NOMO-1 treated with dmso at 0.1 percent for 144 hours (cell line): ENCODE data around the gene LKAAEAR1.

Experiments
- DNase-seq: peaks from one replicate; lab custom pipeline; 2025; ENCODE audit not compliant: unreplicated experiment; lab: John Stamatoyannopoulos, UW

The LKAAEAR1 gene

DNA sequence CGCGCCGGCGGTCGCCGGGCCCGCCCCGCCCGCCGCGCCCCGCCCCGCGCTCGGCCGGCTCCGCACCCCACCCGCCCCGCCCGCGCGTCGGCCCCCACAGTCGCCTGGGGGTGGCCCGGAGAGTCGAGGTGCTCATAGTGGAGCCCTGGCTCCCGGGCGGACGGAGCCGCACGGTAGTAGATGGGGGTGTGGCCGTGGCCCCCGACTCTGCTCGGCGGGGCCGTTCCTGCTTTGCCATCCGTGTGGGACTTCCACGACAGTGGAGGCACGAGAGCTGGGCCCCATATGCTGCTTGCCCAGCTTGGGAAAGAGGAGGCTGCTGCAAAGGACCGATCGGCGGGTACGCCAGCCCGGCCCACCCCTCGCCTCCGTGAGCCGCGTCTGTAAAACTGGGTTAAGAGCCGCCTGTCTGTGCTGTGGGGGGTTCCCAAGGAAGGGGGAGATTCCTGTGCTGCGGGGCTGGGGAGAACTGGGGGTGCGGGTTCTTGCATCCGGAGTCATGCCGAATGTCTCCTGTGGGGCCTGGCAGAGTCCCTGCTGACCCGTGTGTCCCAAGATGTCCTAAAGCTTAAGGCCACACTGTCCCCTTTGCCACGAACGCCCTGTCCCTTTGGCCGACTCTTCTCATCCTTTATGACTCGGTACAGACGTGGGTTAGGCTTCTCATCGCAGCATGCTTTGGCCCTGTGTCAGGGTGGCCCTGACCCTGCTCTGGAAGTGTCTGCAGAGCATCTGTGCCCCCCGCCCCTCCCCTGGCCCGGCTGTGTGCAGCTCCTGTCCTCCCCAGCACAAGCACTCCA is 4.0 kb downstream of the LKAAEAR1 start, which contains the start of gene OPRL1:
TSS of gene OPRL1 (plus strand) at position 70 of the 800 bp plus-strand sequence. CDS start 12,639 bp downstream, outside the sequence.
- no peak for DNase-seq

DNA sequence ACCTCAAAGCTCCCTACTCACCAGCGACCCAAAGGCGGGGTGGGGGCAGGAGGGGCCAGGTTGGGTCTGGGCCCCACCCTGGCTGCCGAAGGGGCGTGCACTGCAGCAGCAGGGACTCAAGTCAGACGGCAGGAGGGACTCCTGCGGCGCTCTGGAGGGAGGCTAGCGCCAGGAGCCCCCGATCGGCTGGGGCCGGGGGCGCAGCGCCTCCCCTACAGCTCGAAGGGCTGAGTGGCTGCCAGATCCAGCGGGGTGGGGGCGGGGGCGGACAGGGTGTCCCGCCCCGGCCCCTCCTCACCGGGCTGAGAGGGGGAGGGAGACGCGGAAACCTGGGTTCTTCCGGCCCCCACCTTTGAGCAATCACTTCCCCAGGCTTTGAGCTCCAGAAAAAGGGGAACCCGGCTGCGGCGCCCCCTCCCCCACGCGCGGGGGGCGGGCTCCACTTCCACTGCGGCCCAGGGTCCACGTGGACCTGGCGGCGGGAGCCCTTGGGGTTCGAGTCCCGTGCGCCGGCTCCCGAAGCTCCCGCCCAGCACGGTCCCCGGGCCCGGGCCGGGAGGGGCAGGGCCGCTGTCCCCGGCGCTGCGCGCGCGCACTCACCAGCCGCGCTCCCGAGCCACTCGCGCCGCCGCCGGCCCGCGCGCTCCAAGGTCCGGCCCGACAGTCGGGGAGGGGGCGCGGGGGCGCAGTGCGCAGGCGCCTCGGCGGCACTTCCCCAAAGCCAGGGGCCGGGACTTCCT is 4.8 kb downstream of the LKAAEAR1 start, which contains the start of gene RGS19:
TSS of gene RGS19 (minus strand) at position 246 of the 740 bp plus-strand sequence. CDS start 2,632 bp downstream, outside the sequence.
- DNase-seq: peak; percentile 96

DNA sequence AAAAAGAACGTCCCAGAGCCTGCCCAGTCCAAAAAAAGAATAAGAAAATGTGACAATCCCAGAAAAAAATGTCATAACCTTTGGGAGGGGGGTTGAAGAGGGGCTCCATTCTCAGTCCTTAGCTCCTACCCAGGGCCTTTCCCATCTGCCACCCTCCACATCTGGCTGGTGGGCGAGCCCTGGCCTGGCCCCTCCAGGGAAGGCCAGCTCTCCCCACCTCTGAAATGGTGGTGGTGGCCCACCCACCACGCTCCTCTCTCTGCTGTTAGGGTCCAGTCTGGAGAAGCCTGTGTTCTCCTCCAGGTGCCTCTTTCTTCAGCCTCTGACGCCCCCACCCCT is 5.3 kb downstream of the LKAAEAR1 start:
- DNase-seq: no peak

DNA sequence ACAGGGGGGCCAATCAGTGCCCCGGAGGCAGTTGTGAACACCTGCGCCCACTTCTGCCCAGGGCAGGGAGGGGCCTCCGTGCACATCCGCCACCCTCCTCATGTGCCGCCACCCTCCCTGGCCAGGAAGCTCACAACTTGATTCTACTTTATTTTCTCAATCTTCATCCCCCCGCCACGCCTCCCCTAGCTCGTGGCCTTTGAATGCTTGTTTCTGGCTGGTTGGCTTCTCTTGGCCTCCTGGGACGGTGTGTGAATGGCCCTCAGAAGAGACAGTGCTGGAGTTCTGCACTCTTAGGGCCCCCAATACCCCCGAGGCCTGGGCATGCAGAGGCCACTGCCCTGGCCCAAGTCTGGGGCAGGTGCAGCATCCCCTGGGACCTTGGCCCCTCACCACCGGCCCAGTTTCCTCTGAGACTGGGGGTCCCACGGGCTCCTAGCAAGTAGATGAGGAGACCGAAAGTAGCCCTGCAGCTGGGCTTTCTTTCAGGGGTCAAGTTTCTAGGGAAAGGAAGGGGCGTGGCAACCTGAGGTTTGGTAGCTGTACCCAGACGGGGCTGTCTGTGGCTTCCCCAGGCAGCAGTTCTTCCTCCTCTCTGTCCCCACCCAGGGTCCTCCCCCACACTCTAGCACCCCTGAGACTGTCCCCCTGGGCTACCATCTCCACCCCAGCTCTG is 6.2 kb downstream of the LKAAEAR1 start:
- DNase-seq: peak; percentile 48

DNA sequence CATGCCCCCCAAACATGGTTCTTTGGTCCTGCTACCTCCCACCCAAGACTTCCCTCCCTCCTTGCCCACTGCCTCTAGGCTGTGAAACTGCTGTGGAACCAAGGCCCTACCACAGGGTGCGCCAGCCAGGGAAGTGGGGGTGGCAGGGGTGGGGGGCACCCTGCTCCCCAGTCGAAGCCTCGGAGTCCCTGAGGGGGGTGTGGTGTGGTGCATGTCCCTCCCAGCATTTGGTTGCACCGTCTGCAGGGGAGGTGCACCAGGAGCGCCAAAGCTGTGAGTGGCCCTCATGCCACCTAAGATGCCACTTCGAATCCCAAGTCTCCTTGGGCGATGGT is 6.7 kb downstream of the LKAAEAR1 start:
- DNase-seq: no peak

DNA sequence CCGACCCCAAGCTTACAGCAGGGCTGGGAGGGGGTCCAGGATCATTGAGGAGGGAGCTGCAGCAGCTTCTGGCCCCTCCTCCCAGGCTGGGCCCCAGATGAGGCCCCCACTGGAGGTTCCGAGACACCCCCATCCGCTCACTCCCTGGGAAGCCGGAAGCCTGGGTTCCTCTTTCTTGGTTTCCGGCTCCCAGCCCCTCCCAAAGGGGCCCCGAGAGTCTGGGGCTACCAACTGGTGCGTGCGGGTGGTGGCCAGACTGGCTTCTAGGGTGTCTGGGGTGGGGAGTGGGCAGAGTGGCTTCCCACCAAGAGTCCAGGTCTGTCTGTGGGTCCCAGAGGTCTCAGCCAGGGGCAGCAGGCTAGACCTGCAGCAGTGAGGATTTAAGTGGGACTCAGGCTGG is 7.1 kb downstream of the LKAAEAR1 start:
- DNase-seq: peak; percentile 85

DNA sequence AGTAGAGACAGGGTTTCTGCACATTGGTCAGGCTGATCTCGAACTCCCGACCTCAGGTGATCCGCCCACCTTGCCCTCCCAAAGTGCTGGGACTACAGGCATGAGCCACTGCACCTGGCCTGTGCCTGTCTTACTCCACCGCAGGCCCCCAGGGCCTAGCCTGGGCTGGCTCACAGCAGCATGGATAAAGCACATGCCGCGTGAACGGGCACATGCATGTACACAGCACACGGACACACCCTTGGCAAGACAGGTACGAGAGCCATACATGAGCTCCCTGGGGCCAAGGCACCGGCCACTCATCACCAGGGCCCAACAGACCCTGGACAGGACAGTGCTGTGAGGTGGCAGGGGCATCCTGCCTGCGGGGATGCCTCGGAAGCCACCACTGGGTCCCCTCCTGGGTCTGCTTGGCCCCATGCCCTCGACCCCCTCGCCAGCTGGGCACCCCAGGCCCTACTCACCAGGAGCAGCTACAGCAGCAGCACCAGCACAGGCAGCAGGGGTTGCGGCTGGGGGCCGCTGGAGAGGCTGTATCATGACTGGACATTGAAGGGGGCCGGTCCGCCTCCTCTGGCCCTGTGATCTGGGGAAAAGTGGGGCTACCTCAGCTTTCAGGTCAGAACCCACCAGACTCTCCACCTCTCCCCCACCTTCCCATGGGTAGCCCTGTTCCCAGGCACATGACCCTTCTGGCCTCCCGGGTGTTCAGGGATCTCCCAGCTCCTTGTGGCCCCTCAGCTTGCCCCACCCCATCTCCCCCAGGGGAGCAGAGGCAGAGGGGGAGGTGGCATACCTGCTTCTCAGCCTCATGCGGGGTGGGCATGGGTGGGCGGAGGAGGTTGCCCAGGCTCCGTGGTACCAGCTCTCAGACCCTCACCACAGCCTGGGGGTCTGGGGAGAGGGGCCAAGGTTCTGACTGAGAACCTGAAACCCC is 7.9 kb downstream of the LKAAEAR1 start:
- no peak for DNase-seq

DNA sequence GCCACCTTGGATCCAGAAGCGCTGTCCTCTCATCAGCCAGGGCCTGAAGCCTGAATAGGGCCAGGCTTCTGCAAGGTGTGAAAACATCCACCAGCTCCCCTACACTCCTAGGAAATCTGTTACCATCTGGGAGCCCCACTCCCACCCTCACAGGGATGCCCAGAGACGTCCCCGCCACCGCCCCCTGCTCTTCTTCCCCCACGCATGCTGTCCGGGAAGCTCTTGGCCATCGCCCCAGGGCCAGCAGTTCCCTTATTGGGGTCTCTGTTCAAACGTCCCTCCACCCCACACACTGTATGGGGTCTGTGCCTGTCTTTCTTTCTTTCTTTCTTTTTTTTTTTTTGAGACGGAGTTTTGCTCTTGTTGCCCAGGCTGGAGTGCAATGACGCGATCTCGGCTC is 8.6 kb downstream of the LKAAEAR1 start:
- DNase-seq: no peak

DNA sequence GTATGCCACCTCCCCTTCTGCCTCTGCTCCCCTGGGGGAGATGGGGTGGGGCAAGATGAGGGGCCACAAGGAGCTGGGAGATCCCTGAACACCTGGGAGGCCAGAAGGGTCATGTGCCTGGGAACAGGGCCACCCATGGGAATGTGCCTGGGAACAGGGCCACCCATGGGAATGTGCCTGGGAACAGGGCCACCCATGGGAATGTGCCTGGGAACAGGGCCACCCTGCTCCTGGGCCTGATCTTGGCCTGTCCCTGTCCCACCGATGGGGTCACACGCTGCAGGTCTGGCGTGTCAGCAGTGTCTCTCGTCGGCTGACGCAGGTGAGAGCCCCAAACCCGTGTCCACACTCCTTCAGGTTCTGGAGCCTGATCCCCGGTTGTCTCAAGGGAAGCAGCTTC is 9.2 kb downstream of the LKAAEAR1 start:
- no peak for DNase-seq

DNA sequence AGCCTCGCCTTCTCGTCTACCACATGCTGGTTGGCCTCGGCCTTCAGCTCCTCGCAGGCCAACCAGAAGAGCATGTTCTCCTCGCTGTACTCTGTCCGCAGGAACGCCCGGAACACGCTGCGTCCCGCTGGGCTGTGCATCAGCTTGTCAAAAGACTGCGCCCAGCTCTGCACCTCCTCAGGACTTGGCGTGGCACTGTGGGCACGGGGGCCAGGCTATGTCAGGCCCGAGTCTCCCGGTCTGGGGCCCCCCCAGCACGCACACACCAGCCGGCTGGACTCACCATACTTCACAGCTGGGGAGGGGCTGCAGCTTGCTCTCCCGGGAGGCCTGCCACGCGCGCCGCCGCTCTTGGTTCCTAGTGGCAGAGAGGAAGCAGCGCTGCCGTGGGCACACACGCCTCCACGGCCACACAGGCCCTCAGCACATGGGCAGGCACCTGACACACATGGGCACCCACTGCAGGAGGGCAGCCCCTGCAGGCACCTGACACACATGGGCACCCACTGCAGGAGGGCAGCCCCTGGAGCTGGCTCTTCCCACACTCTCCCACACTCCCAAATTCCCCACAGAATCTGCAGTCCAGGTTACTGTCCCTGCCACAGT is 9.9 kb downstream of the LKAAEAR1 start:
- no peak for DNase-seq

DNA sequence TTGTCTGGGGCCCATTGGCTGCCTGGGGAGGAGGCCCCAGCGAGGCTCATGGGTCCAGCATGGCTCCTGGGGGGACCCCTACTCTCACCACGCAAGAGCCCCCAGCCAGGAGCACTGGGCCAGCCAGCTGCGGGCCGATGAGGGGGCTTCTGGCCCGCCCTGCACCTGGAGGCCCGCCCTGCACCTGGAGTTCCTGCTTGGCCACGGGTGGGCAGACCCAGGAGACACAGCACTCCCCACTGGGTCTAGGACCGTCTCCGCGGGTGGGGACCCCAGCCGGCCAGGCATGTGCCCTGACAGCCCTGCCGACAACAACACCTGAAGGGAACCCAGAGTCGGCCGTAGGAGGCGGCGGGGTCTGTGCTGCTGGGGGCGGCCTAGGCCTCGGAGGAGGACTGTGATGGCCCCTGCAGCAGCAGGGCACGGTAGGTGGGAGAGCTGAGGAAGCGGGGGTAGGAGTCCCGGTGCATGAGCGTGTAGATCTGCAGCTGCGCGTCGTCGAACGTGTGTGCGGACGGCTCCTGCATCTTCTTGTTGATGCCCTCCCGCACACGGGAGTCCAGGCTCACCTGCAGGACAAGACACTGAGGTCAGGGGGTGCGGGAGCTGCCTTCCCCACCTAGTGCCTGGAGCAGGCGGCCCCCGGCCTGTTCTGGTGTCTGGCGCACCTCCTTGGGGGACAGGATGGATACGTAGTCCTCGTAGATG is 10.6 kb downstream of the LKAAEAR1 start:
- DNase-seq: no peak

DNA sequence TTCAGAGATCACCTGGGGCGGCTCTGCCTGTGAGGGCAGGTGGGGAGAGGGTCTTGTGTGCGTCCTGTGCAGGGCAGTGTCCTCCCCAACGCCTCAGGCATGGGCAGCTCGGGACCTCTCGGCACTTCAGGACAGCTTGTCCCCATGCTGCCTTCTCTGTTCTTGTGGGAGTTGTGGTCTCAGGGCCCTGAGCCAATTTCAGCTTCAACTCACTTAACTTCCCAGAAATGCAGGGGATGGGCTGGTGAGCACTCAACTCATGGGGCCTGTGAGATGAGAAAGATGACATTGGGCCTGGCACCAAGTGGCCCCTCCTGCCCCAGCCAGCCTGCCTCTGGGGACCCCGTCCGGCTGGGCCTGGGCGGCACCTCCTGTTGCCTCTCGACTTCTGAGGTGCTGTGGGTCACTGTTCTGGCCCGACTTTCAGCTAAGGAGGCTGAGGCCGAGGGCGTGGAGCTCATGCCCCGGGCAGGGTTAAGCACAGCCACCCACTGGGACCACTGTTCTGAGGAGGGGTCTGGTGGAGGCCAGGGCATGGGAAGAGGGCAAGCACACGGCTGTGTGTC is 11.6 kb downstream of the LKAAEAR1 start:
- DNase-seq: no peak

DNA sequence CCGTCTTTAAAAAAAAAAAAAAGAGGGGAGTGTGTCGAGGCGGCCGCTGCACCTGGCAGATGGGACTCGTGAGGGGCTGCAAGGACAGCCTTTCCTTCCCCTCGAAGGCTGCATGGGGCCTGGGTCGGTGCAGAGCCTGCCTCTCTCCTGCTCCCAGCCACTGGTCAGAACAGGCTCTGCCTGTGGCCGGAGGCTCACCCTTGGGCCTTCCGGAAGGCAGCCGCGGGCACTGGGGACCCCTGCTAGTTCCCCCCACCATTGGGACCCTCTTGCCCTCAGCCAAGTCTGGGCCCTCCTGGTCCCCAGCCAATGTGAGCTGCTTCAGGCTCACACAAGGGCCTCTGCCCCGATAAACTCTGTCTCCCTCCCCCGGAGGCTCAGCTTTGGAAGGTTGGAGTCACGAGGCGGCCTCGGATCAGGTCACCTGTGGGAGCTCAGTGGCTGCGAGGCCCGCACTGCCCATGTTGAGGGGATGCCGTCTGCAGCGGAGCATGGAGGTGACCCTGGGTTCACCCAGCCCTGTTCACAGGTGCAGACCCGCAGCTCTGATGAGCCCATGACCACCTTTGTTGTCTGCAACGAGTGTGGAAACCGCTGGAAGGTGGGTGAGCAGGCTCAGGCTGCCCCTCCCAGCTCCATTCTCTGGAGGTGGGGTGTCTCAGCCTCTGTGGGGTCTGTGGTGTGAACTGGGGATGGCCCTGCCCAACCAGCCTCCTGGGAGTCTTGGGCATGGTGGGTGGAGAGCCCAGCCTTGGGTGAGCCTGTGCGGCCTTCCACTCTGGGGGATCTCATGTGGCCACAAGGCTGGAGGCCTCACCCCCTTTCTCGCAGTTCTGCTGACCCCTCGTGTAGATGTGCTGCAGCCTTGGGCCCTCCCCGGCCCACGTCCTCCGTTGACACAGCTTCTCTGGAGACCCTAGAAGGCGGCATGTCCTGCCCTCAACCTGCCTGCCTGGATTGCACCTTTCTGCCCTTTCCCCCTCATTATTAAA is 12.6 kb downstream of the LKAAEAR1 start:
- no peak for DNase-seq

DNA sequence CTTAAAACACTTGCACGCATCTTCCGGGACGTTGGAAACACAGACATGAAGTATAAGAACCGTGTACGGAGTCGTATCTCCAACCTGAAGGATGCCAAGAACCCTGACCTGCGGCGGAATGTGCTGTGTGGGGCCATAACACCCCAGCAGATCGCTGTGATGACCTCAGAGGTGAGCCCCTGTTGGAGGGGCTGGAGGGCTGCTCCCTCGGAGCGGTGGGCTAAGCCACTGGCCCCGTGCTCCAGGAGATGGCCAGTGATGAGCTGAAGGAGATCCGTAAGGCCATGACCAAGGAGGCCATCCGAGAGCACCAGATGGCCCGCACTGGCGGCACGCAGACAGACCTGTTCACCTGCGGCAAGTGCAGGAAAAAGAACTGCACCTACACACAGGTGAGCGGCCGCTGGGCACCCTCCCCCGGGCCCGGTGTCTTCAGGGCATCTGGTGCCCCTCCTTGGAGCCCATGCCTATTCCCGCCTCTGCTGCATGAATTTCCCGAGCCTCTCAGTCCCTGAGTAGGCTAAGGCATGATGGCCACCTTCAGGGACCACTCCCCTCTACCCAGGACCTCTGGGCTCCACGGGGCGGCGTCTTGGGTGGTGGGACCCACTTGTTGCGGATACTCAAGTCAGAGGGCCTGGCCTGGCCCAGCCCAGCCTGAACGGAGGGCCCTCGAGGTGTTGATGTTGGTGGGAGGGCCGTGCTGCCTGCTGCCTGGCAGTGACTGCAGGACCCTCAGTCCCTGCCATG is 13.8 kb downstream of the LKAAEAR1 start:
- no peak for DNase-seq

DNA sequence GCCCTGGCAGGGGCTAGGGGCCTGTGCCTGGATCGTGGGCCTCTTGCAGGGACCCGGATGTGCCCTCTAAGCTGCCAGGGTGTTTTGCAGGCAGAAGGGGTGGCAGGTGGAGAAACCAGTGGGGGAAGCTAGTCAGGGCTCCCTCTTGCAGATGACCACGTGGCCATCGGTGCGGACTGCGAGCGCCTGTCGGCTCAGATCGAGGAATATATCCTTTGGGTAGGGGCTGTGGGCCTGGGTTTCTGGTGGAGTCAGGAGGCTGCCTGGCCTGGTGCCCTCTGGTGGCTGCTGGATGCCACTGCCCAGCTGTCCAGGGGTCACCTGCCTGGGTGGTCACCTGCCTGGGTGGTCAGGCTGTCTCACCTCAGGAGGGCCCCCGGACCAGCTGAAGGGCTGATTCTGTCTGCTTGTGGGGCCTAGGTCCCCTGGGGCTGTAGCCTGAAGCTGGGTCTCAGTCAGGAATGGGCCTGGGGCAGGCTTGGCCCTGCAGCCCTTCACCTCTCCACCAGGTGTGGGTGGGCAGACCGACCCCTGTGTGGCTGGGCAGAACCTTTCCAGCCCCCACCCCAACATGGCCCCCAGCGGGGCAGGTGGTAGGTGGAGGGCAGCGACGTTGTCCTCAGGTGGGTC is 14.5 kb downstream of the LKAAEAR1 start:
- DNase-seq: no peak

DNA sequence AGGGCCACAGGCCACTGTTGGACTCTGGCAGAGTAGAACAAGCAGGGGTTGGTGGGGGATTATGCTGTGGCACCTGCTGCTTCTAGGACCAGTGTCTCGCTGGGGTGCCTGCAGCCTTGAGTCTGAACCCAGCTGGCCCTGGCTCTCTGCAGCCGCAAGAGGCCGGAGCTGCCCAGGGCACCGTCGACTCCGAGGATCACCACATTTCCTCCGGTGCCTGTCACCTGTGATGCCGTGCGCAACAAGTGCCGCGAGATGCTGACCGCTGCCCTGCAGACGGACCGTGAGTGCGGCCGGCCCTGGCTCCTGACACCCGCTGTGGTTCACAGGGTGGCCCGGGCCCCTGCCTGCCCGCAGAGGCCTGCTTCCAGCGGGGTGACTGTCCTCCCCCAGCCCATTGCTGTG is 15.0 kb downstream of the LKAAEAR1 start:
- DNase-seq: no peak
